H1 (cell line): Measurements from ENCODE around the gene GSK3B. TPM values are rescaled to one million over a fixed set of nuclear protein-coding genes. Genes with fewer than 3 reads are reported as not detected.

Source experiments
- BACH1 ChIP-seq: IDR thresholded peaks from 2 replicates; pipeline ENCODE4 v1.6.1; 2012; ENCODE audit warnings: low read length, improper control_type of control experiment
- RBBP5 ChIP-seq: IDR thresholded peaks from 2 replicates; pipeline ENCODE4 v1.7.1; 2012; ENCODE audit warnings: low read depth, mild to moderate bottlenecking, inconsistent platforms, low read length, moderate library complexity, borderline replicate concordance
- RNF2 ChIP-seq: fragments of 200-900, 300-1000 bp; sonication (generic); IDR thresholded peaks from 2 replicates; pipeline ENCODE4 v1.7.1; 2016; ENCODE audit warnings: borderline replicate concordance, low read depth, mild to moderate bottlenecking, antibody characterized with exemption, low read length; ENCODE audit not compliant: poor library complexity, severe bottlenecking; ENCODE audit errors: missing control alignments
- YY1 ChIP-seq: IDR thresholded peaks from 2 replicates; pipeline ENCODE4 v1.6.1; 2011; ENCODE audit warnings: low read depth, mild to moderate bottlenecking, low read length
- polyA plus RNA-seq, 7 experiments: library from polyadenylated mRNA; depleted of rRNA in 3 of 7; stranded (reverse) in 5 of 7; unstranded in 2 of 7; fragments of >200 nt in 5 of 7; fragments of 200-250 nt in 2 of 7; gene quantifications; 1 replicate in 5 of 7; 2 replicates in 1 of 7; 4 replicates in 1 of 7; pipeline versions ENCODE4 v1.2.1 to v1.2.3, GENCODE V29; 2011 to 2013; ENCODE audit warnings: missing spikeins in 2 of 7, mixed read lengths in 2 of 7
- total RNA-seq: library from RNA; stranded (reverse); fragmentation: NEBNext Ultra II Directional; extraction: Animal tissue kit (Norgen Biotek cat#: 25700); gene quantifications from 2 replicates; pipeline ENCODE4 v1.2.1, GENCODE V29; 2021

The GSK3B gene
- total and polyA plus RNA-seq, 2 of the 8 experiments (the other 6 are each of a cell fraction or from before 2014, with no cell fraction given), result 24.2 to 50.7 TPM

DNA sequence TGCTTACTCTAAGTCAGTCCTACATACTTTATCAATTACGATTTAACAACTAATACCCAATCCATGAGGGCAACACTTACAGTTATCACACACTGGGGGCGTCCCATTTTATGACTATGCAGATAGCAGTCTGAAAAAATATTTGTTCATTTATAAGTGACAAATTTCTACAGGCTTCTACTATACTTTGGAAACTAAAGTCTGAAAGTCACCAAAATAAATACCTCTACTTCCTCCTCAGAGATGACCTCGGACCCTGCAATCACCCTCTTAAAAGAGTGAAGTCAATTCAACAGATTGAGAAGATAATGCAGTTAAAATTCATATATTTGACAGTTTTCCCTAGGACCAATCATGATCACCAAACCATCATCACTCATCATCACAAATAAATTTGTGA is 76.6 kb downstream of the GSK3B start (continued):
- TF ChIP-seq BACH1 (no peak), YY1 (no peak), RNF2 (no peak), RBBP5 (no peak)
